ENCODE results near the gene STIL. TPM values are rescaled to one million over a fixed set of nuclear protein-coding genes. Genes with fewer than 3 reads are reported as not detected.
"Not testable (repeated sequence)": the region's sequence is repeated elsewhere in the genome, so short reads cannot be mapped to it uniquely, and the experiment has no call there.

The STIL gene
- total and polyA plus RNA-seq, 8 donors = 3.6 to 13.2 (median 8.3) TPM

DNA sequence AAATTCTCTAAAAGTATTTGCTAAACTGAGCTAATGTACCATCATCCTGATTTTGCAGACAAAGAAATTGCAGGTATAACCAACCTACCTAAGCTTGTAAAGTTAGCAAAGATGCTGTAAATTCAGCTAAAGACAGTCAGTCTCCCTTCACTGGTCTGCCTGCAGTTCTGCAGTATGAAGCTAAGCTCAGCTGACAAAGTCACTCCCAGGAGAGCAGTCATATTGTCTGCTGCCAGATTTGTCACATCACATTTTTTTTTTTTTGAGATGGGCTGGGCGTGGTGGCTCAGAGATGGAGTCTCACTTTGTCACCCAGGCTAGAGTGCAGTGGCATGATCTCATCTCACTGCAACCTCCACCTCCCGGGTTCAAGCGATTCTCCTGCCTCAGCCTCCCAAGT, 10.7 kb upstream of the STIL start:
- Histone ChIP-seq H3K27ac (no peak overlapping the region), H3K9me3 (no peaks in the 10 kb centered on the region), H3K4me1 (no peaks in the 10 kb centered on the region), H3K4me3 (no peak overlapping the region), H3K27me3 (no peaks in the 10 kb centered on the region), H3K36me3 (no peaks in the 10 kb centered on the region)
- TF ChIP-seq, protein P1, sequence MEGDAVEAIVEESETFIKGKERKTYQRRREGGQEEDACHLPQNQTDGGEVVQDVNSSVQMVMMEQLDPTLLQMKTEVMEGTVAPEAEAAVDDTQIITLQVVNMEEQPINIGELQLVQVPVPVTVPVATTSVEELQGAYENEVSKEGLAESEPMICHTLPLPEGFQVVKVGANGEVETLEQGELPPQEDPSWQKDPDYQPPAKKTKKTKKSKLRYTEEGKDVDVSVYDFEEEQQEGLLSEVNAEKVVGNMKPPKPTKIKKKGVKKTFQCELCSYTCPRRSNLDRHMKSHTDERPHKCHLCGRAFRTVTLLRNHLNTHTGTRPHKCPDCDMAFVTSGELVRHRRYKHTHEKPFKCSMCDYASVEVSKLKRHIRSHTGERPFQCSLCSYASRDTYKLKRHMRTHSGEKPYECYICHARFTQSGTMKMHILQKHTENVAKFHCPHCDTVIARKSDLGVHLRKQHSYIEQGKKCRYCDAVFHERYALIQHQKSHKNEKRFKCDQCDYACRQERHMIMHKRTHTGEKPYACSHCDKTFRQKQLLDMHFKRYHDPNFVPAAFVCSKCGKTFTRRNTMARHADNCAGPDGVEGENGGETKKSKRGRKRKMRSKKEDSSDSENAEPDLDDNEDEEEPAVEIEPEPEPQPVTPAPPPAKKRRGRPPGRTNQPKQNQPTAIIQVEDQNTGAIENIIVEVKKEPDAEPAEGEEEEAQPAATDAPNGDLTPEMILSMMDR (IDR thresholded peaks at IDR 0.05) = no peak
- DNase-seq = no peak
- ATAC-seq = no peak
- intact Hi-C loops (cut with DNase I) = no loop called here

DNA sequence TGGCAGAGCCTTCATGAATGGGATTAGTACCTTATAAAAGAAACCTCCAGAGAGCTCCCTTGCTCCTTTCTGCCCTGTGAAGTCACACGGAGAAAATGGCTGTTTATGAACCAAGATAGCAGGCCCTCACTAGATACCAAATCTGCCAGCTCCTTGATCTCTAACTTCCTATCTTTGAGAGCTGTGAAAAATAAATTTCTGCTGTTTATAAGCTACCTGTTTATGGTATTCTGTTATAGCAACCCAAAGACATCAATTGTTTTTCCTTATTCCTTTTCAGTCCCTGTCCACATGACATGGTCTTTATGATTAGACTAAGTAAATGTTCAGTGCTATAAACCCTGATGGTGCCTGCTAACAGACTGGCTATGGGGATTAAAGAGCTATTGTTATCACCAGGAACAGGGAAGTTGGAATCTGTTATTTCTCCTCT, 9.7 kb upstream of the STIL start:
- DNase-seq = no peak

DNA sequence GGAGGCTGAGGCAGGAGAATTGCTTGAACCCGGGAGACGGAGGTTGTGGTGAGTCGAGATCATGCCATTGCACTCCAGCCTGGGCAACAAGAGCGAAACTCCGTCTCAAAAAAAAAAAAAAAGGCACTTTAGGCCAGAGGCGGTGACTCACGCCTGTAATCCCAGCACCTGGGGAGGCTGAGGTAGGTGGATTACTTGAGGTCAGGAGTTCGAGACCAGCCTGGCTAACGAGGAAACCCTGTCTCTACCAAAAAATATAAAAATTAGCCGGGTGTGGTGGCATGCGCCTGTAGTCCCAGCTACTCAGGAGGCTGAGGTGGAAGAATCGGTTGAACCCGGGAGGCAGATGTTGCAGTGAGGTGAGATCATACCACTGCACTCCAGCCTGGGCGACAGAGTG, 6.0 kb upstream of the STIL start:
- H3K9me3 ChIP-seq; H3K27ac ChIP-seq; H3K27me3 ChIP-seq; H3K4me1 ChIP-seq; intact Hi-C loops (cut with DNase I); H3K4me3 ChIP-seq; H3K36me3 ChIP-seq; DNase-seq; ATAC-seq: not testable (repeated sequence)

More for the DNA sequence above, 9.7 kb upstream of the STIL start:
- Histone ChIP-seq H3K27ac (no peak overlapping the region), H3K36me3 (no peaks in the 10 kb centered on the region), H3K4me3 (no peak overlapping the region), H3K9me3 (no peaks in the 10 kb centered on the region), H3K4me1 (no peaks in the 10 kb centered on the region), H3K27me3 (no peaks in the 10 kb centered on the region)
- intact Hi-C loops (cut with DNase I) = no loop called here
- ATAC-seq = no peak
- TF ChIP-seq, protein P1 (IDR thresholded peaks at IDR 0.05) = no peak

DNA sequence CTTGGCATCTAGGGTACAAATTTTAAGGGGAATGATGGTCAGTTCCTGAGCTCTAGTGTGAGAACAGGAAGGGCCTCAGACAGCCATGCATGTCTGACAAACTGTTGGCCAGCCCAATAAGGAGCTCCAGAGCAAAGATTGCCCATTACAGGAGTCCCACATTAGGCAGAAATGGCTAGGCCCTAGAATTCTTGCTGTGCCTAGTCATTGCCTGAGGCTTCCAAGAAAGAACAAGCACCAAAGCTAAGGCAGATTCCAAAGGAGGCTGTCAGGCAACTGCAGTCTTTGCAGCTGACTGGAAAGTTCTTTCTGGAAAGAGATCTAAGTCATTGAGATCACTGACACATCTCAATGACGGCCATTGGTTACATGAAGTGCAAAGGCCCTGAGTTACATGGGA, 3.9 kb upstream of the STIL start:
- ATAC-seq = no peak
- DNase-seq = no peak
- peaks cover 3 to 10% of the 10 kb centered on the region in 2 donors for H3K4me1 ChIP-seq
- no peaks in the 10 kb centered on the region for H3K36me3 ChIP-seq
- no peaks in the 10 kb centered on the region for H3K27me3 ChIP-seq
- TF ChIP-seq, protein P1 (IDR thresholded peaks at IDR 0.05) = no peak
- no peaks in the 10 kb centered on the region for H3K9me3 ChIP-seq
- H3K4me3 ChIP-seq = no peak overlapping the region
- intact Hi-C loops (cut with DNase I) = no loop called here
- H3K27ac ChIP-seq = no peak overlapping the region

DNA sequence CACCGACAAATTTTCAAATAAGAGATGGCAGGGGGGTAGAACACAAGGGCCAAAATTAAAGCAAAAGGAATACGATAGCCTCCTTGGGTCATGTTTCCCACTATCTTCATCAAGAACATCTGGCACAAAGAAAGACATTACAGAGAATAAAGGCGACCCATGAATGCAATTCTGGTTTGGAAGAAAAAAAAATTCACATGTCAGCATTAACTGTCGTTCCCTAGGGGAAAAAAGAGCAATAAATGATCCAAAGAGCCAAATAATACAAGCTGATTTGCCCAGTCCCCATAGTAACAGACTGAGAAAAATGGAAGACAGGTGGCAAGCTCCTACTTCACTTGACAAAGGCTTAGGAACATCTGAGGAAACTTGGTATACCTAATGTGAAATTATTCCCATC, 4.5 kb downstream of the STIL start:
- Histone ChIP-seq H3K4me1 (peaks cover 3 to 10% of the 10 kb centered on the region in 2 donors), H3K9me3 (no peaks in the 10 kb centered on the region), H3K36me3 (peaks cover 0 to 6% of the 10 kb centered on the region in 2 donors), H3K27me3 (no peaks in the 10 kb centered on the region), H3K27ac (no peak overlapping the region), H3K4me3 (no peak overlapping the region)
- DNase-seq = no peak
- no peak for ATAC-seq
- TF ChIP-seq, protein P1 (IDR thresholded peaks at IDR 0.05) = no peak
- intact Hi-C loops (cut with DNase I) = no loop called here

DNA sequence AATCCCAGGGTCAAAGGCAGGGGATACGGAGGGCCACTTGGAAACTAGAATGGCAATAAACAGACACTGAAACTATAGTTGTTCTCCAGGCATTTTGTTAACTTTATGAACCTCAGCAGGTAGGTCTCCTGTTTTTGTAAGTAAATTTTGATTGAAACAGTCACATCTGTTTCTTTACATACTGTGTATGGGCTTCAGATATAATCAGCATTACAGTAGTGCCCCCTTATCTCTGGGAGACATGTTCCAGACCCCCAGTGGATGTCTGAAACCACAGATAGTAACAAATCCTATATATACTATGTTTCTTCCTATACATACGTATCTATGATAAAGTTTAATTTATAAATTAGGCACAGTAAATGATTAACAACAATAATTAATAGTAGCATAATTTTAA, 11.5 kb downstream of the STIL start:
- intact Hi-C loops (cut with DNase I) = no loop called here

More for the DNA sequence above, 11.5 kb downstream of the STIL start:
- H3K4me1 ChIP-seq = peaks cover 0 to 16% of the 10 kb centered on the region in 2 donors
- H3K27me3 ChIP-seq = no peaks in the 10 kb centered on the region
- TF ChIP-seq, protein P1 (IDR thresholded peaks at IDR 0.05) = no peak
- peaks cover 0 to 22% of the 10 kb centered on the region in 2 donors for H3K36me3 ChIP-seq
- ATAC-seq (no peak), DNase-seq (no peak)
- H3K9me3 ChIP-seq = no peaks in the 10 kb centered on the region
- no peak overlapping the region for H3K27ac ChIP-seq
- no peak overlapping the region for H3K4me3 ChIP-seq
